Left hindlimb (tissue), 1 donor: ENCODE data around the gene FOXP3.

Experiments
- DNase-seq: peaks from one replicate; pipeline ENCODE4 v3.0.0-alpha.2; 2018

Gene FOXP3

DNA sequence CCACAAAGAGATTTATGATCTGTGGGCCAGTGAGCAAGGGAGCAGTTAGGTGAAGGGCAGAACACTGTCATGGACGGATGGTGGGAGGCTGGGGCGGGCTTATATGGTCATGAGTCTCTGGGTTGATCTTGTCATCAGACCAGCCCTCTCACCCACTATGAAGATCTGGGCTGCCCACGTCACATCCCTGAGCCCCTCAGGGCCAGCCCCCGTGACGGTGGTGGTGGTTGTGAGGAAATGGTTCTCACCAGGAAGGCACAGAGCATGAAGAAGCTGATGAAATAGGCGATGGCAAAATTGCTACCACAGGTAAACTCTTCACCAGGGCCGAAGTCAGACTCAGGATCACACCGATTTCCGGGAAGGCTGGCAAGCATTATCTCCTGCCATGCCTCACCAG lies 53.4 kb downstream of the FOXP3 start:
- DNase-seq, result no peak

DNA sequence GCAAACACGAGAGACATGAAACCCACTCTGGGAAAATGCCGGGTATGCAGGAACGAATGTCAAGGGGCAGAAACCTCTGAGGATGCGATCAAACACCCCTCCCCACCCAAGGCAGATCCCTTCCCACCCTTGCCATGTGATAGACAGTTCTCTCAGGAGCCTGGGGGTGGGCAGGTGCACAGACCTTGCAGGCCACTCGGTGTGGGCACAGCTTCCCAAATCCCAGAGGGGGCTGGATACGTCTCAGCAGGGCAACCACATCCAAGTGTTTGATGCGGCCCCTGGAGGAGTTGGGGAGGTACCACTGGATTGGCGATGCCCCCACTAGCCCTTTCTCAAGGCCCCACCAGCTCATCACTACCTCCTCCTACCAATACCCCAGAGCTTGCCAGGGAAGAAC lies 54.1 kb downstream of the FOXP3 start:
- DNase-seq, result no peak

- DNase-seq, result no peak
Measured at GRCh38 chrX:49209434-49210251, 54.9 kb downstream of the FOXP3 start.

DNA sequence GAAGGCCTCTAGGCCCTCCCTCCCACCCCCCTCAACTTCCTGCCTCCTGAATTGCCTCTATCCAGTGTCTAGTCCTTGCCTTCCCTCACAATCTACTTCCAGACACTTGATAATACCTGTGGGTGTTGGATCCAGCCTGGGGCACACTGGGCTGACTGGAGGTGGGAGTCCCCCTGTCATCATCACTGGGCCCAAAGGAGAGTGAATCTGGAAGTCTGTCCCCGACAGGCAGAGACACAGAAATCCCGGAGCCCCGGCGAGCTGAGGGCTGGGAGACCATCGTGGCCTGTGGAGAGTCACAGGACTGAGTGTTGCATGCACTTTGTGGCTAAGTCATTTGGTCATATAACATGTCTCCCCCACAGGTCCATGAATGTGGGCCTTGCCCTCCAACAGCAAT lies 56.1 kb downstream of the FOXP3 start:
- DNase-seq, result no peak

- DNase-seq, result no peak
Measured at GRCh38 chrX:49206543-49206942, 58.0 kb downstream of the FOXP3 start.

GRCh38 chrX:49205443-49205842 lies 59.1 kb downstream of the FOXP3 start:
- no peak for DNase-seq

- DNase-seq, result no peak
Measured at GRCh38 chrX:49204709-49205108, 59.8 kb downstream of the FOXP3 start.

DNA sequence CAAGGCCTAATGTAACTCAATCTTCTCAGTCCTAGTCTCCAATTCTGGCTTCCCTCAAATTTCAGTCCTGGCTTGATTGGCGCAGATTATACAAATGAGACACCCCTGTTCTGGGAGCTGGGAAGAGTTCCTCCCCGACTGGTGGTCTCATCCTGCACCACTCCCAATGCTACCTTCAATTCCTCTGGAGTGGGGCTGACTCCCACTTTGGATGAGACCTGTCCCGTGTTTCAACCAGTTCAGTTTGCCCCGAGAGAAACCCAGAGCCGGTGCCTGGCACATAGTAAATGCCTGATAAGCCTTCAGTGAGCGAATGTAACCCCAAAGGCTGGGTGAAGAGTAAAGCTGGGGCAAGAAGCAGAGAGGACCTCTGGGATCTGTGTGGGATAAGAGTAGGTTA lies 60.5 kb downstream of the FOXP3 start:
- DNase-seq, result no peak

DNA sequence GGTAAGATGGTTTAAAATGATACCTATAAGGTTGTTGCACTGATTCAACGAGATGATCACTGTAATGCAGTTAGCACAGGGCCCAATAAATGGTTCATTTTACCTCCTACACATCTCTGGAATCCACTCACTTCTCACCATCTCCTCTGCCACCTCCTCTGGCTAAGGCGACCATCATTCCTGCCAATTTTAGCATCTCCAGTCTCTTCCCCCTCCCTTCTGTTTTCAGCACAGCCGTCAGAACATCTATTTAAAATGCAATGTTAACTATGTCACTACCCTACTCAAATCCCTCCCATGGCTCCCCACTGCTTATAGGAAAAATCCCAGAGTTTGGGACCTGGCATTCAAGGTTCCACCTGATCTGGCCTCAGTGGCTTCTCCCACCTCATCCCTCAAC lies 61.0 kb downstream of the FOXP3 start:
- DNase-seq, result no peak

- DNase-seq, result no peak
Measured at GRCh38 chrX:49202022-49202421, 62.5 kb downstream of the FOXP3 start.
